ENCODE data around the gene ENOX2. TPM values are rescaled to one million over a fixed set of nuclear protein-coding genes. Genes with fewer than 3 reads are reported as not detected.

Gene ENOX2
- total RNA-seq, 6 donors from 2014 or later = 7.3 to 14.8 (median 9.6) TPM

DNA sequence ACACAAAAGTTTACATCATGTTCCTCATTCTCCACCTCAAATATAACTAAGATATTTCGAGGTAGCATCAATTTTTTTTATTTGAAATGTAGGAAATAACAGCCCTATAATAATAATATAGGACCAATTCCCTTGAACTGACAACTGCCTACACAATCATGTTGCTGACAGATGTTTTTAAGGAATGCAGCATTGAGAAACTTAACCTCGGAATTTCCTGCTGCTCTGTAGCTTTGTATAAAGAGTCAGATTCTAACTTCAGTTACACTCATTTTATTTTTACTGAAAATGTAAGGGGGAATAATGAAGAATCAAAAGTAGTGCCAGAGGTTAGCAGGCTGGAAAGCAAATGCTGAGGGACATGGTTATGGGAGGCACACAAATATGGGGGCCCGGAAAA, 265.4 kb downstream of the ENOX2 start:
- Histone ChIP-seq H3K9me3 (no peaks in the 10 kb centered on the region), H3K4me1 (no peaks in the 10 kb centered on the region), H3K27me3 (no peaks in the 10 kb centered on the region), H3K36me3 (no peaks in the 10 kb centered on the region), H3K27ac (no peak overlapping the region), H3K4me3 (no peak overlapping the region)
- ATAC-seq (ENCODE audit: low FRiP score in 2 of 2) = no peak
- 69 to 82% methylated on average over 3 of the region's 3 CpGs for WGBS, 2 donors
- TF ChIP-seq EP300 (IDR thresholded peaks at IDR 0.05) = no peak
- TF ChIP-seq, protein P1, sequence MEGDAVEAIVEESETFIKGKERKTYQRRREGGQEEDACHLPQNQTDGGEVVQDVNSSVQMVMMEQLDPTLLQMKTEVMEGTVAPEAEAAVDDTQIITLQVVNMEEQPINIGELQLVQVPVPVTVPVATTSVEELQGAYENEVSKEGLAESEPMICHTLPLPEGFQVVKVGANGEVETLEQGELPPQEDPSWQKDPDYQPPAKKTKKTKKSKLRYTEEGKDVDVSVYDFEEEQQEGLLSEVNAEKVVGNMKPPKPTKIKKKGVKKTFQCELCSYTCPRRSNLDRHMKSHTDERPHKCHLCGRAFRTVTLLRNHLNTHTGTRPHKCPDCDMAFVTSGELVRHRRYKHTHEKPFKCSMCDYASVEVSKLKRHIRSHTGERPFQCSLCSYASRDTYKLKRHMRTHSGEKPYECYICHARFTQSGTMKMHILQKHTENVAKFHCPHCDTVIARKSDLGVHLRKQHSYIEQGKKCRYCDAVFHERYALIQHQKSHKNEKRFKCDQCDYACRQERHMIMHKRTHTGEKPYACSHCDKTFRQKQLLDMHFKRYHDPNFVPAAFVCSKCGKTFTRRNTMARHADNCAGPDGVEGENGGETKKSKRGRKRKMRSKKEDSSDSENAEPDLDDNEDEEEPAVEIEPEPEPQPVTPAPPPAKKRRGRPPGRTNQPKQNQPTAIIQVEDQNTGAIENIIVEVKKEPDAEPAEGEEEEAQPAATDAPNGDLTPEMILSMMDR (IDR thresholded peaks at IDR 0.05) = no peak
- TF ChIP-seq POLR2AphosphoS5 (IDR thresholded peaks at IDR 0.05) = no peak
- TF ChIP-seq POLR2A (IDR thresholded peaks at IDR 0.05) = no peak
- no peak for DNase-seq

DNA sequence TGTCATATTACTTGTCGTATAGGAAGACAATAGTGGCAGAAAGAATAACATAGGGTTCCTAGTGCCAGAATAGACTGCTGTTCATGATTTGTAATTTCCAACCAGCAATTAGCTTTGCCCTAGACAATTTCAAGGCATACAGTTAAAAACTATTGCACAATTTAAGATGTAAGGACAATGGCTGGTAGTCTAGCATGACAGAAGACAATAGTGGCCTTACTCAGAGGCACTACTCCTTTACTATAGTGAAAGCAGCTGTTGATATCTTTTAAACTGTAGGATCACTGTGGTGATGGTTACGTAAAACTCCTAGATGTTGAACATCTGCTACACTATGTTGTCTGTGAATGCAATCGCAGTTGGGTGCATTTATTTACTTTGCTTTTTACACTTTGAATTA, 266.7 kb downstream of the ENOX2 start:
- ATAC-seq (ENCODE audit: low FRiP score in 2 of 2) (no peak), DNase-seq (no peak)
- H3K27ac ChIP-seq = no peak overlapping the region
- no peaks in the 10 kb centered on the region for H3K9me3 ChIP-seq
- no peaks in the 10 kb centered on the region for H3K36me3 ChIP-seq
- no peaks in the 10 kb centered on the region for H3K27me3 ChIP-seq
- no peaks in the 10 kb centered on the region for H3K4me1 ChIP-seq
- TF ChIP-seq POLR2AphosphoS5 (IDR thresholded peaks at IDR 0.05) (no peak), POLR2A (IDR thresholded peaks at IDR 0.05) (no peak), EP300 (IDR thresholded peaks at IDR 0.05) (no peak)
- TF ChIP-seq, protein P1 (IDR thresholded peaks at IDR 0.05) = no peak
- no peak overlapping the region for H3K4me3 ChIP-seq
- WGBS, 2 donors = 91% methylated on average over 3 of the region's 3 CpGs

DNA sequence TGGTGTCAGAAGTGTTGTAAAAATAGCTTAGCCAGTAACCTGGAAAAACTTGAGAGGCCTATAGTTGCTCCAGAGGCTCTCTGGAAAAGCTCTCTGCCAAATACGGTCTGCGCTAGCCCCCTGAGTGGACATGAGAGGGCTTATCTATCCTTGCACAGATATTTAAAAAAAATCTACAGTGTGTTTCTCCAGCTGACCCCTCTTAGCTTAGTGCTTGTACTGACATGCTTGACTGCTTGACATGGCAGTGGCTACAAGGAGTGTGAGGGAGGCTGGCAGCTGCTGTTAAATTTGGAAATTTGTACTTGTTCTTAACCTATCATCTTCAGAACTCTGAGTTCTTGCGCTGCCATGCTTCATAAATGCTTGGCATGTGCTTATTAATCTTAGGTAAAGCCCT, 272.0 kb downstream of the ENOX2 start:
- TF ChIP-seq POLR2A (IDR thresholded peaks at IDR 0.05) (no peak), POLR2AphosphoS5 (IDR thresholded peaks at IDR 0.05) (no peak)
- TF ChIP-seq, protein P1 (IDR thresholded peaks at IDR 0.05) = no peak
- Histone ChIP-seq H3K4me1 (no peaks in the 10 kb centered on the region), H3K36me3 (no peaks in the 10 kb centered on the region), H3K27ac (no peak overlapping the region), H3K9me3 (no peaks in the 10 kb centered on the region), H3K4me3 (no peak overlapping the region), H3K27me3 (no peaks in the 10 kb centered on the region)
- WGBS, 2 donors = 86 to 95% methylated on average over 3 of the region's 3 CpGs
- ATAC-seq (ENCODE audit: low FRiP score in 2 of 2) (no peak), DNase-seq (no peak)

DNA sequence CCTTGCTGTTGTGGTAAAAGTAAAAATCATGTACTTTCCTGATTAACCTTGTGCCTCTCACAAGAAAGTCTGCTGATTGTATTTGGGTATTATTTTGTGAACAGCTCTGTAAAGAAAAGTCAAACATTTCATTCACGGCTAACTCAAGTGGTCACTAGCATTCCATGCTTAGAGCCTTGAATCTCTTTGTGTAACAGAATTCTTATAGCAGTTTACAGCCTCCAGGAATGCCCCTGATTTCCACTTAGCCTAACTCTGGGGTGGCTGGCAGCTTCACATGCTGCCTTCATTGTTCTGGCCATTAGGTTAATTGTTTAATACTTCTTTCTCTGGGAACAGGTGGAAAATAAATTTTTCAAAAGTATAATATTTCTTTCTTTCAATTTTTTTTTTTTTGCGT, 274.5 kb downstream of the ENOX2 start:
- no peak for TF ChIP-seq POLR2AphosphoS5 (IDR thresholded peaks at IDR 0.05)
- no peak for TF ChIP-seq POLR2A (IDR thresholded peaks at IDR 0.05)
- TF ChIP-seq EP300 (IDR thresholded peaks at IDR 0.05) = no peak
- Histone ChIP-seq H3K4me1 (no peaks in the 10 kb centered on the region), H3K27ac (no peak overlapping the region), H3K4me3 (no peak overlapping the region), H3K9me3 (no peaks in the 10 kb centered on the region), H3K36me3 (no peaks in the 10 kb centered on the region), H3K27me3 (no peaks in the 10 kb centered on the region)
- ATAC-seq (ENCODE audit: low FRiP score in 2 of 2) = no peak
- no peak for DNase-seq
- WGBS, 2 donors = 73 to 75% methylated on average over 2 of the region's 2 CpGs

DNA sequence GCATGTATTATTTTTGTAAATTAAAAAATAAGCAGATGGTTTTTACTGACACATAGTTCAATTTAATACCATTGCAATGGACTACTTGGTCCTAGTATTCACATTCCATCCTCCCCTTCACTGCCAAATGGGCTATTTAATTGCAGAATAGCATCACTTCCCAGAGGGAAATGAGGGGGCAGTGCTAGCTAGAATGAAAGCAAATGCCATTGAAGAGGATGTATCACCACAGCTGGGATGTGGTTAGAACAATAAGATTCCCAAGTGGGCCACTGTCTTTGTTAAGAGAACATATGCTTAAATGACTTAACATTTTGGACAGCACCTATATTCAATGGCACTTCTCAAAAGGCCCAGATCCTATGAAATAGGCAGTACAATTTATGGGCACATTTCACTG, 276.5 kb downstream of the ENOX2 start:
- H3K4me1 ChIP-seq = no peaks in the 10 kb centered on the region
- no peaks in the 10 kb centered on the region for H3K27me3 ChIP-seq
- H3K9me3 ChIP-seq = no peaks in the 10 kb centered on the region
- no peak for ATAC-seq (ENCODE audit: low FRiP score in 2 of 2)
- H3K4me3 ChIP-seq = no peak overlapping the region
- H3K27ac ChIP-seq = no peak overlapping the region
- DNase-seq = no peak
- TF ChIP-seq EP300 (IDR thresholded peaks at IDR 0.05) (no peak), POLR2AphosphoS5 (IDR thresholded peaks at IDR 0.05) (no peak), POLR2A (IDR thresholded peaks at IDR 0.05) (no peak)
- TF ChIP-seq, protein P1 (IDR thresholded peaks at IDR 0.05) = no peak
- H3K36me3 ChIP-seq = no peaks in the 10 kb centered on the region

Measured in upper lobe of left lung (tissue), 6 donors.